Thoracic aorta (tissue), 2 donors: Measurements from ENCODE around the gene RBBP5. TPM values are rescaled to one million over a fixed set of nuclear protein-coding genes. Genes with fewer than 3 reads are reported as not detected.

Experiments used
- ATAC-seq: fragments of 150-250 bp; one replicate; pipeline ENCODE4 v1.8.0; 2017; ENCODE audit warnings: low read depth; ENCODE audit not compliant: insufficient number of reproducible peaks, low FRiP score
- DNase-seq: peaks from one replicate; pipeline ENCODE4 v3.0.0-alpha.2; 2020; ENCODE audit warnings: low spot score
- H3K27ac ChIP-seq, 2 donors: fragments of 200-600 bp; sonication (generic); 1 replicate in 1 of 2; 2 replicates in 1 of 2; pipeline ENCODE4 v1.5.1; 2016; ENCODE audit warnings: mild to moderate bottlenecking in 2 of 2, moderate library complexity in 2 of 2
- H3K27me3 ChIP-seq: fragments of 200-600 bp; sonication (generic); replicated peaks from 2 replicates; pipeline ENCODE4 v1.6.0; 2016; ENCODE audit warnings: mild to moderate bottlenecking; ENCODE audit not compliant: insufficient read depth
- H3K36me3 ChIP-seq: fragments of 200-600 bp; sonication (generic); one replicate; pipeline ENCODE4 v1.5.1; 2016
- H3K4me1 ChIP-seq, 2 donors: fragments of 200-600 bp; sonication (generic); 1 replicate in 1 of 2; 2 replicates in 1 of 2; pipeline versions ENCODE4 v1.5.1 to v1.6.0; 2016; ENCODE audit warnings: low read depth in 2 of 2, mild to moderate bottlenecking in 1 of 2; ENCODE audit not compliant: control insufficient read depth in 1 of 2
- H3K4me3 ChIP-seq: fragments of 200-600 bp; sonication (generic); 2 replicates; pipeline ENCODE4 v1.5.1; 2016; ENCODE audit warnings: mild to moderate bottlenecking
- H3K9me3 ChIP-seq: fragments of 200-600 bp; sonication (generic); 2 replicates; pipeline ENCODE4 v1.5.1; 2016
- total RNA-seq, 2 donors: library from RNA; depleted of rRNA; stranded (reverse); fragments of >200 nt; gene quantifications; one replicate each; pipeline versions ENCODE4 v1.1.0 to v1.2.3, GENCODE V29; 2016
- TF ChIP-seq, protein P1 (sequence below): fragments of 200-600 bp; sonication (generic); IDR thresholded peaks from one replicate; pipeline ENCODE4 v1.5.1; 2019; ENCODE audit warnings: antibody characterized with exemption

Gene RBBP5
- total RNA-seq, 2 donors from 2014 or later: 9.2 to 13.5 TPM

DNA sequence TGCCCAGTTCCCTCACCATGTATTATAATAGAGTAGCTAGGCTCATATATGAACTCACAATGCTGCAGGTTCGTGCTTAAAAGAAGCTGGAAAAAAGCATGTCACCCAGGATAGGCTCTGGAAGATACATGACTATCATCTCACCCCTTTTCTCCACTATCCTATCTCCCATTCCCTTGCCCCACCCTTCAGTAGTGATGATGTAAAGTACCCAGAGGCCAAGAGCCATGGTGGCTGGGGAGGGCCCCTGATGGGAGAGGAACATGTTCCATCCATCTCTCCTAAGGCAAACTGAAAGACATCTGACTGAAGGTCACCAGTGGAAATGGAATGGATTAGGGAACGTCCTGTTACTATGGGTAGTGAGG lies 20.3 kb upstream of the RBBP5 start:
- peaks cover under 1% of the 10 kb centered on the region for H3K36me3 ChIP-seq
- DNase-seq (no peak), ATAC-seq (no peak)
- TF ChIP-seq, protein P1, sequence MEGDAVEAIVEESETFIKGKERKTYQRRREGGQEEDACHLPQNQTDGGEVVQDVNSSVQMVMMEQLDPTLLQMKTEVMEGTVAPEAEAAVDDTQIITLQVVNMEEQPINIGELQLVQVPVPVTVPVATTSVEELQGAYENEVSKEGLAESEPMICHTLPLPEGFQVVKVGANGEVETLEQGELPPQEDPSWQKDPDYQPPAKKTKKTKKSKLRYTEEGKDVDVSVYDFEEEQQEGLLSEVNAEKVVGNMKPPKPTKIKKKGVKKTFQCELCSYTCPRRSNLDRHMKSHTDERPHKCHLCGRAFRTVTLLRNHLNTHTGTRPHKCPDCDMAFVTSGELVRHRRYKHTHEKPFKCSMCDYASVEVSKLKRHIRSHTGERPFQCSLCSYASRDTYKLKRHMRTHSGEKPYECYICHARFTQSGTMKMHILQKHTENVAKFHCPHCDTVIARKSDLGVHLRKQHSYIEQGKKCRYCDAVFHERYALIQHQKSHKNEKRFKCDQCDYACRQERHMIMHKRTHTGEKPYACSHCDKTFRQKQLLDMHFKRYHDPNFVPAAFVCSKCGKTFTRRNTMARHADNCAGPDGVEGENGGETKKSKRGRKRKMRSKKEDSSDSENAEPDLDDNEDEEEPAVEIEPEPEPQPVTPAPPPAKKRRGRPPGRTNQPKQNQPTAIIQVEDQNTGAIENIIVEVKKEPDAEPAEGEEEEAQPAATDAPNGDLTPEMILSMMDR: no peak
- H3K27ac ChIP-seq: no peak overlapping the region
- H3K9me3 ChIP-seq: no peaks in the 10 kb centered on the region
- peaks cover 7 to 20% of the 10 kb centered on the region in 2 donors for H3K4me1 ChIP-seq
- peak overlapping the region; percentile 58 for H3K4me3 ChIP-seq
- no peaks in the 10 kb centered on the region for H3K27me3 ChIP-seq

DNA sequence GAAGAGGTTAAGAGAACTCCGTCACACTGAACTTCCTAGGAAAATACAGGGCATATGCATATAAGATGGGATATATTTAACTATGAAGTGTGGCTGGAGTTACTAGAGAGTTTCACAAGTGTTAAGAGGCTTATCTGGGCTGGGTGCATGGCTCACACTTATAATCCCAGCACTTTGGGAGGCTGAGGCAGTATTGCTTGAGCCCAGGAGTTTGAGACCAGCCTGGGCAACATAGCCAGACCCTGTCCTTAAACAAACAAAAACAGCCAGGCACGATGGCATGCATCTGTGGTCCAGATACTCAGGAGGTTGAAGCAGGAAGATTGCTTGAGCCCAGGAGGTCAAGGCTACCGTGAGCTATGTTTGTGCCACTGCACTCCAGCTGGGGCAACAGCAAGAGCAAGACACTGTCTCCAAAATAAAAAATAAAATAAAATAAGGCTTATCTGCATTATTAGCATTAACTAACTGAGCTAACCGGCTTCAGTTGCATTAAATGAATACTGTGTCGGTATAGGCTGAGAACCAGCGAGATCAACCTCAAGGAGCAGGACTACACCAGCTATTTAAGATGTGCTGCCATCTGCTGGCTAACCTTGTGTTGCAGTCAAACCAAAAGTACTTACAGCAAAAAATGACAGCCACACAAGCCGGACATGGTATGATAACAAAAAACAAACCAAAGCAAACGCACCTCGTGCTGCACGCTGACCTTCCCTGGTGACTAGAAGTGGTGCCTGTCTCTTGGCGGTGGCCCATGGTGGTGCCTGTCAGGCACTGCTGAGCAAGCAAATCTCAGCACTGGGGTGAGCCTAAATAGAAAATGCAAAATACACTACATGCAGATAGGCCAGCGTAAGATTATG lies 19.7 kb upstream of the RBBP5 start:
- DNase-seq: peak; percentile 27
- peak; percentile 89 for ATAC-seq
- Histone ChIP-seq H3K9me3 (no peaks in the 10 kb centered on the region), H3K27ac (no peak overlapping the region), H3K36me3 (no peaks in the 10 kb centered on the region), H3K4me3 (peak overlapping the region; percentile 58), H3K27me3 (no peaks in the 10 kb centered on the region), H3K4me1 (peaks cover 7 to 20% of the 10 kb centered on the region in 2 donors)
- TF ChIP-seq, protein P1: peak; percentile 79

GRCh38 chr1:205140113-205140512 lies 18.3 kb upstream of the RBBP5 start:
- TF ChIP-seq, protein P1: no peak
- Histone ChIP-seq H3K27ac (no peak overlapping the region), H3K36me3 (no peaks in the 10 kb centered on the region), H3K4me1 (peaks cover 7 to 18% of the 10 kb centered on the region in 2 donors), H3K27me3 (no peaks in the 10 kb centered on the region), H3K4me3 (no peak overlapping the region), H3K9me3 (no peaks in the 10 kb centered on the region)
- DNase-seq (no peak), ATAC-seq (no peak)

DNA sequence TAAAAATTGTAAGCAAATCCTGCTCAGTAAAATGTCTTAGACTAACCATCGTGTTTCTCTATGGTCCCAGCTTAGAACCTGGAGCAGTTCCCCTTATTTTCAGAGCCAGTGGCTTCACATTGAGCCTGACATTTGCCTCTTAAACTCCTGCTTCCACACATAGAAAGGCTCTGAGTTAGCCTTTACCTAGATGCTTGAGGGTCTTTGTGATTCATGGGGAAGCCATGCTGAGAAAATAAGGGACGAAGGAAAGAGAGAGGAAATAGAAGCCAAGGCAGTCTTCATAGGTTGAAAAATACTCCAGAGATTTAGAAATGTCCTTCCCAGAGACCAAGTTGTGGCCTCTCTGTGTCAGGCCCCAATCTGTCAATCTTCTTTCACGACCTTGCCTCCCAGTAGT lies 16.1 kb upstream of the RBBP5 start:
- Histone ChIP-seq H3K4me3 (no peak overlapping the region), H3K27me3 (no peaks in the 10 kb centered on the region), H3K36me3 (no peaks in the 10 kb centered on the region), H3K4me1 (peaks cover 0 to 5% of the 10 kb centered on the region in 2 donors), H3K9me3 (no peaks in the 10 kb centered on the region), H3K27ac (no peak overlapping the region)
- DNase-seq (no peak), ATAC-seq (no peak)
- TF ChIP-seq, protein P1: no peak

DNA sequence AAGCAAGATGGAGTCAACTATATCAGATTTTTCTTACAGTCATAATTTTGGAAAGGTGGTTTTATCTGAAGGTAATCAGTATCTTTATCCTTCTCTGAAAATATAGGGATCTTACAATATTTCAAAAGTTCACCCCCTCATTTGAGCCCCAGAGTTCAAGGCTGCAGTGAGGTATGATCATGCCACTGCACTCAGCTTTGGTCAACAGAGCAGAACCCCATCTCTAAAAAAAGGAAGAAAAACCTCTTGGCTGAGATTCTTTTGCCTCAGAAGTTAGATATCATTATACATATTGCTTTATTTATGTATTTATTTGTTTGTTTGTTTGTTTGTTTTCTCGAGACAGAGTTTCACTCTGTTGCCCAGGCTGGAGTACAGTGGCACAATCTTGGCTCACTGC lies 11.5 kb upstream of the RBBP5 start:
- H3K27me3 ChIP-seq: no peaks in the 10 kb centered on the region
- H3K36me3 ChIP-seq: no peaks in the 10 kb centered on the region
- H3K4me1 ChIP-seq: no peaks in the 10 kb centered on the region
- ATAC-seq (no peak), DNase-seq (no peak)
- no peak overlapping the region for H3K27ac ChIP-seq
- no peaks in the 10 kb centered on the region for H3K9me3 ChIP-seq
- H3K4me3 ChIP-seq: no peak overlapping the region
- TF ChIP-seq, protein P1: no peak
